ENCODE data around the gene NOM1.

- TF ChIP-seq CTCF (IDR thresholded peaks at IDR 0.05), result no peak
- TF ChIP-seq ZFX (IDR thresholded peaks at IDR 0.05; ENCODE audit: borderline replicate concordance), result no peak
Measured at GRCh38 chr7:157007470-157008066, 58.1 kb downstream of the NOM1 start.
